Prostate gland (tissue), 2 donors: ENCODE measurements around the gene RAD51B.

Experiments
- POLR2AphosphoS5 ChIP-seq: sonication (generic); formaldehyde crosslinking; IDR thresholded peaks from one replicate; pipeline ENCODE4 v1.6.1; 2017; ENCODE audit warnings: antibody characterized with exemption
- TF ChIP-seq, protein P1 (sequence below), 4 experiments: fragments of 200-600 bp in 2 of 4; fragments of 450-650 bp in 2 of 4; sonication (generic) in 2 of 4; IDR thresholded peaks; 1 replicate in 3 of 4; 2 replicates in 1 of 4; pipeline ENCODE4 v1.5.1; 2016 to 2019; ENCODE audit warnings: antibody characterized with exemption in 4 of 4, mild to moderate bottlenecking in 2 of 4, moderate library complexity in 2 of 4

DNA sequence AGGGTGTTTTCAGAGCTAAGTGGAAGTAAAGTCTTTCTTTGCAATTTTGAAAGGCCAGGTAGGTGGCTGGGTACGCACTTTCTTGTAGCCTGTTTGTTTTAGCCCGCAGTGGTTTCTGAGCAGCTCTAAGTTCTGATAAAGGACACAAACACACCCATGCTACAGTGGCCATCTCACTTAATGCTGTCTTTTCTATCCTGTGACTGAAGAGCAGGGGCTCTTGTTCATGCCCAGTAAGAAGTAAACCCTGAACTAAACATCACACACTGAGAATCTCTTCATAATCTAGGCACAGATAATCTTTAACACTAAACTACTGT lies 427.2 kb downstream of the RAD51B start:
- TF ChIP-seq, protein P1, sequence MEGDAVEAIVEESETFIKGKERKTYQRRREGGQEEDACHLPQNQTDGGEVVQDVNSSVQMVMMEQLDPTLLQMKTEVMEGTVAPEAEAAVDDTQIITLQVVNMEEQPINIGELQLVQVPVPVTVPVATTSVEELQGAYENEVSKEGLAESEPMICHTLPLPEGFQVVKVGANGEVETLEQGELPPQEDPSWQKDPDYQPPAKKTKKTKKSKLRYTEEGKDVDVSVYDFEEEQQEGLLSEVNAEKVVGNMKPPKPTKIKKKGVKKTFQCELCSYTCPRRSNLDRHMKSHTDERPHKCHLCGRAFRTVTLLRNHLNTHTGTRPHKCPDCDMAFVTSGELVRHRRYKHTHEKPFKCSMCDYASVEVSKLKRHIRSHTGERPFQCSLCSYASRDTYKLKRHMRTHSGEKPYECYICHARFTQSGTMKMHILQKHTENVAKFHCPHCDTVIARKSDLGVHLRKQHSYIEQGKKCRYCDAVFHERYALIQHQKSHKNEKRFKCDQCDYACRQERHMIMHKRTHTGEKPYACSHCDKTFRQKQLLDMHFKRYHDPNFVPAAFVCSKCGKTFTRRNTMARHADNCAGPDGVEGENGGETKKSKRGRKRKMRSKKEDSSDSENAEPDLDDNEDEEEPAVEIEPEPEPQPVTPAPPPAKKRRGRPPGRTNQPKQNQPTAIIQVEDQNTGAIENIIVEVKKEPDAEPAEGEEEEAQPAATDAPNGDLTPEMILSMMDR (IDR thresholded peaks at IDR 0.05) = no peak
- no peak for TF ChIP-seq POLR2AphosphoS5
